Activated CD8-positive, alpha-beta T cell treated with anti-CD3 and anti-CD28 coated beads for 36 hours (primary cell): ENCODE measurements around the gene PCAT6. TPM values are rescaled to one million over a fixed set of nuclear protein-coding genes. Genes with fewer than 3 reads are reported as not detected.

Experiments
- ATAC-seq: fragments of 200-7000 bp; cut with Tn5 transposase; one replicate; pipeline ENCODE4 v1.10.0; 2021; ENCODE audit warnings: mild to moderate bottlenecking, moderate library complexity
- CTCF ChIA-PET: fragments of 350-600 bp; sonication (Branson Sonifier 250); formaldehyde crosslinking; loops from one replicate; lab custom pipeline; 2021; ENCODE audit warnings: antibody characterized with exemption; lab: Charles Lee
- POLR2A ChIA-PET: fragments of 350-600 bp; sonication (Branson Sonifier 250); formaldehyde crosslinking; loops from one replicate; lab custom pipeline; 2021; ENCODE audit warnings: antibody characterized with exemption; lab: Charles Lee
- DNase-seq: peaks from one replicate; pipeline ENCODE4 v3.0.0-alpha.2; 2020
- H3K27ac Mint-ChIP-seq: one replicate; pipeline ENCODE4 v1.8.0; 2021; ENCODE audit warnings: mild to moderate bottlenecking, mixed read lengths
- H3K27me3 Mint-ChIP-seq: one replicate; pipeline ENCODE4 v1.8.0; 2021; ENCODE audit warnings: mixed read lengths
- H3K36me3 Mint-ChIP-seq: one replicate; pipeline ENCODE4 v1.8.0; 2021; ENCODE audit warnings: low read depth, mixed read lengths
- H3K4me1 Mint-ChIP-seq: one replicate; pipeline ENCODE4 v1.8.0; 2021; ENCODE audit warnings: low read depth, mixed read lengths
- H3K4me3 Mint-ChIP-seq: one replicate; pipeline ENCODE4 v1.8.0; 2021; ENCODE audit warnings: mild to moderate bottlenecking, moderate library complexity, mixed read lengths
- H3K9me3 Mint-ChIP-seq: one replicate; pipeline ENCODE4 v1.8.0; 2021; ENCODE audit warnings: mixed read lengths
- CTCF ChIP-seq: fragments of 200-600 bp; IDR thresholded peaks from one replicate; pipeline ENCODE4 v1.8.0; 2022; ENCODE audit warnings: antibody characterized with exemption, mild to moderate bottlenecking
- intact Hi-C: fragments of 100-400 bp; cut with micrococcal nuclease; formaldehyde crosslinking; loops from one replicate; pipeline ENCODE4 v1.10.0; 2022
- total RNA-seq, 2 experiments: library from RNA; stranded (reverse); gene quantifications; one replicate each; pipeline ENCODE4 v1.2.3, GENCODE V29; 2021

Gene PCAT6
- total RNA-seq, 2 experiments from 2014 or later: 0.94 to 2.4 TPM

DNA sequence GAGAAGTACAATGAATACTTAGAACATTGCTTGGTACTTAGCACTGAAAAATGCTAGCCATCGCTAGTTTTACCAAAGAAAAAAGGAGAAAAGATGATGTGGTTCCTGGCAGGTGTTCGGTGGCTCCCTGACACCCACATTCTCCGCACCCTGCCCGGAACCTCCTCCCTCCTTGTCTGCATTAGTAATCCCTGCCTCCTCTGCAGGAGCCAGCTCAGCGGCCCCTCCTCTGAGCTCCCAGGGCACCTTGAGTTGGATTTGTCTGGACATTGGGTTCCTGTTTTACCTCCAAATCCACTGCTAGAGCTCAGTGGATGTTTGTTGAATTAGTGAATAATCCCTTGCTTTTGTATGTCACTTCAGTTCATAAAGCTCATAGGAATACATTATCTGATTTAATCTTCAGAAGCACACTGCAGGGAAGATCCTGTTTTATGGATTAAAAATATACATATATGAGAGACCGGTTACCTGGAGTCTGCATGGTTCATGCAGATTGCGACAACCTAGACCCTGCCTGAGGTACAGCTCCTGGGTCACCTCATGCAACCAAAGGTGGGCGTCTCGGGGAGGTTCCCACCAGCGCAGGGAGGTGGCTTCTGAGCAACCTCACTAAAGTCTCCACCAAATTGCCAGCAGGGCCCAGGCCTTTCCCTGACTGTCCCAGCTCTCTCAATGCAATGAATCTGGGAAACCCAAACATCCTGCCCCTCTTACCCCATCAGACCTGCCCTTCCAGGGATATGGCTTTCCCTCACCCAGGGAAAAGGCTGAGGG, 24.2 kb downstream of the PCAT6 start:
- H3K9me3 Mint-ChIP-seq: no peaks in the 10 kb centered on the region
- CTCF ChIA-PET: interaction anchor here (0.7 to 4.2 kb wide), 4 partner anchors 9 to 91 kb away, joined by 3 to 25 read pairs (median 4); no protein-coding TSS in a partner anchor
- peak overlapping the region; percentile 67 for H3K27ac Mint-ChIP-seq
- peak; percentile 72 for ATAC-seq
- H3K36me3 Mint-ChIP-seq: no peaks in the 10 kb centered on the region
- TF ChIP-seq CTCF: no peak
- POLR2A ChIA-PET: interaction anchor here (0.7 to 1.4 kb wide), 3 partner anchors 18 to 30 kb away, joined by 3 to 4 read pairs (median 3); partner anchors contain the start of gene PCAT6
- no peaks in the 10 kb centered on the region for H3K27me3 Mint-ChIP-seq
- intact Hi-C loops: no loop called here
- peak; percentile 54 for DNase-seq
- peaks cover 43% of the 10 kb centered on the region for H3K4me1 Mint-ChIP-seq
- H3K4me3 Mint-ChIP-seq: peak overlapping the region; percentile 17

DNA sequence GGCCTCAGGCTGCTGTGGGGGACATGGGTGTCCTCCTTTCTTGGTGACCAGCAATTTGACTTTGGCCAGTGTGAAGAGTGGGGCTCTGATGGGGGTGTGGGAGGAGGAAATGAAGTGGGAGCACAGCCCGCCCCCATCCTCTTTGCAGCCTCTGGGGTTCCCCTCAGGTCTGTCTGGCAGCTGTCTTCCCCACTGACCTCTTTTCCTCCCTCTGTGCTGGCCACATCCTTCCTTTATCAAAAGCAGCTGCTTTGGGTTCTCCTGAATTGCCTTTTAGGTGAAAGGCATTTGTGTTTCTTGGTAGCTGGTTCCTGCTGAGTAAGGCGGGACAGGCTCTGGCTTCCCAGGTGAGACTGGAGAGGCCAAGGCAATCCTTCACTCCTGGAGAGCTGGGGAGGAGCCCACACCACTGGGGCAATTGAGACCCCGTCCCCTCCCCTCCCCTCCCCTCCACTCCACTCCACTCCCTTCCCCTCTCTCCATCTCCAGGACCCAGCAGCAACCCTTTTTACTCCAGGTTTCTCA, 24.9 kb downstream of the PCAT6 start:
- Mint-ChIP-seq H3K27ac (peak overlapping the region; percentile 67), H3K4me3 (peak overlapping the region; percentile 17)

GRCh38 chr1:202836623-202837403, 26.1 kb downstream of the PCAT6 start:
- Mint-ChIP-seq H3K9me3 (no peaks in the 10 kb centered on the region), H3K4me1 (peaks cover 43% of the 10 kb centered on the region), H3K27ac (peak overlapping the region; percentile 27), H3K36me3 (no peaks in the 10 kb centered on the region), H3K27me3 (no peaks in the 10 kb centered on the region), H3K4me3 (no peak overlapping the region)
- ATAC-seq: no peak
- TF ChIP-seq CTCF: no peak
- intact Hi-C loops: no loop called here
- CTCF ChIA-PET: interaction anchor here (0.6 to 4.2 kb wide), 3 partner anchors 16 to 163 kb away, joined by 3 to 25 read pairs (median 4); no protein-coding TSS in a partner anchor
- POLR2A ChIA-PET: interaction anchor here (1.1 kb wide), 1 partner anchor 12 kb away, joined by 4 read pairs; no protein-coding TSS in a partner anchor
- no peak for DNase-seq

More for the DNA sequence above, 24.9 kb downstream of the PCAT6 start:
- POLR2A ChIA-PET: interaction anchor here (0.7 to 1.4 kb wide), 2 partner anchors 17 to 25 kb away, joined by 3 to 4 read pairs; partner anchors contain the start of gene PCAT6
- CTCF ChIA-PET: interaction anchor here (0.6 to 4.2 kb wide), 7 partner anchors 9 to 1443 kb away, joined by 3 to 25 read pairs (median 4); no protein-coding TSS in a partner anchor
- no peak for TF ChIP-seq CTCF
- DNase-seq (peak; percentile 61), ATAC-seq (peak; percentile 82)
- Mint-ChIP-seq H3K4me1 (peaks cover 43% of the 10 kb centered on the region), H3K36me3 (no peaks in the 10 kb centered on the region), H3K27me3 (no peaks in the 10 kb centered on the region), H3K9me3 (no peaks in the 10 kb centered on the region)
- intact Hi-C loops: no loop called here

DNA sequence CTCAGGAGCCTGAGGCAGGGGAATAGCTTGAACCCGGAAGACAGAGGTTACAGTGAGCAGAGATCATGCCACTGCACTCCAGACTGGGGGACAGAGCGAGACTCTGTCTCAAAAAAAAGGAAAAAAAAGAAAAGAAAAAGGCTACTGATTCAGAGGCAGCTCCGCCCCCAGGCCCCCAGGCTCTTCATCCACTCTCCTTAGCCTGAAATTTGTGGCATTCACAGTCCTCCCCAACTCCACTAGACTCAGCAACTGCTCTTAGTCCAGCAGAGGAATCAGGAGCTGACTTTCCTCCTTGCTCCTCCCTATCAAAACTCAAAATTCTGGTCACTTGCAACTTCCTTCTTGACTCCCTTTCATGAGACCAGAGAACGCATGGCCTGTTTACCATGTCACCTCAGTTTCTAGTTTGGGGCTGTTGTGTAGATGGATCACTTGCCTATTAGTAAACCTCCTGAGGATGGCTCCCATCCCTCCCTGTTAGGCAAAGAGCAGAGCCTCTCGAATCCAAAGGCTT, 27.1 kb downstream of the PCAT6 start:
- POLR2A ChIA-PET: no interaction called here
- H3K27ac Mint-ChIP-seq: no peak overlapping the region
- H3K4me1 Mint-ChIP-seq: peaks cover 43% of the 10 kb centered on the region

More for the DNA sequence above, 27.1 kb downstream of the PCAT6 start:
- Mint-ChIP-seq H3K27me3 (no peaks in the 10 kb centered on the region), H3K4me3 (no peak overlapping the region), H3K9me3 (no peaks in the 10 kb centered on the region), H3K36me3 (no peaks in the 10 kb centered on the region)
- no peak for TF ChIP-seq CTCF
- DNase-seq (no peak), ATAC-seq (no peak)
- CTCF ChIA-PET: interaction anchor here (4.2 kb wide), 1 partner anchor 15 kb away, joined by 25 read pairs; no protein-coding TSS in a partner anchor
- intact Hi-C loops: no loop called here
